SJSA1 (cell line): ENCODE data around the gene ARHGAP11A. TPM values are rescaled to one million over a fixed set of nuclear protein-coding genes. Genes with fewer than 3 reads are reported as not detected.
A peak's percentile ranks its signal among the peaks of the same experiment; 100 is the strongest.
"Not testable (repeated sequence)": the region's sequence is repeated elsewhere in the genome, so short reads cannot be mapped to it uniquely, and the experiment has no call there.

Experiments used
- DNase-seq, 2 experiments: peaks; one replicate each; pipeline ENCODE4 v3.0.0-alpha.2; 2015 to 2020; ENCODE audit warnings: low spot score in 2 of 2, low read depth in 1 of 2
- H3K27ac ChIP-seq: fragments of 250-450 bp; sonication (Bioruptor Pico); 2 replicates; pipeline ENCODE4 v1.5.1; 2020; ENCODE audit warnings: mild to moderate bottlenecking, moderate library complexity
- H3K27me3 ChIP-seq: fragments of 250-450 bp; sonication (Bioruptor Pico); replicated peaks from 2 replicates; pipeline ENCODE4 v1.5.1; 2020; ENCODE audit warnings: mild to moderate bottlenecking, moderate library complexity
- H3K36me3 ChIP-seq: fragments of 250-450 bp; sonication (Bioruptor Pico); 2 replicates; pipeline ENCODE4 v1.5.1; 2020; ENCODE audit warnings: mild to moderate bottlenecking
- H3K4me1 ChIP-seq: fragments of 250-450 bp; sonication (Bioruptor Pico); replicated peaks from 2 replicates; pipeline ENCODE4 v1.6.1; 2021; ENCODE audit warnings: mild to moderate bottlenecking
- H3K4me3 ChIP-seq: fragments of 250-450 bp; sonication (Bioruptor Pico); 2 replicates; pipeline ENCODE4 v1.5.1; 2020; ENCODE audit warnings: mild to moderate bottlenecking
- H3K9me3 ChIP-seq: fragments of 250-450 bp; sonication (Bioruptor Pico); replicated peaks from 2 replicates; pipeline ENCODE4 v1.5.1; 2020; ENCODE audit warnings: mild to moderate bottlenecking
- total RNA-seq: library from RNA; depleted of rRNA; stranded (reverse); fragments of >200 nt; shearing (Covaris generic); gene quantifications from 2 replicates; pipeline ENCODE4 v1.2.3, GENCODE V29; 2014; rRNA removed

The ARHGAP11A gene
- total RNA-seq = 68.8 and 97.8 TPM in 2 replicates

GRCh38 chr15:32615051-32615870, at the start of gene ARHGAP11A:
Gene ARHGAP11A (plus strand): TSS chr15:32615504. CDS start chr15:32616212, 708 bp downstream.
- not testable (repeated sequence) for H3K27me3 ChIP-seq, H3K4me1 ChIP-seq, H3K9me3 ChIP-seq, H3K36me3 ChIP-seq
- peak within 1 kb of the TSS; percentile 98 for H3K27ac ChIP-seq
- peak; percentile 89 to 99 for DNase-seq
- peak within 1 kb of the TSS; percentile 51 for H3K4me3 ChIP-seq

DNA sequence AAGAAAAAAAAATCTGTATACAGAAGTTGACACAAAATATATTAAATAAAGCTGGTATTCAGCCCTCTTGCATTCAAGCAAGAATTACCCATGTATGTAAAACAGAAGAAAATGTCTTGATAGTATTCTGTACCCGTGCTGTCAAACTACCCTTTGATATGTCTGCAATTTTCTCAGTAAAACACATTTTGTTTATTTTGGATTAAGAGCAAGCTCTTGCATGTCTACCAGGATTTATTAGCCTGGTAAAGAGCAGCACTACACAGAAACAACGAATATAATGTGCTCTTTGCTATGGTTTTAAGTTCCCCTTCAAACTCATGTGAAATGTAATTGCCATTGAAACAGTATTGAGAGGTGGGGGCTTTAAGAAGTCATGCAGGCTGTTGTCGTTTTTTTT, 46.3 kb upstream of the ARHGAP11A start:
- not testable (repeated sequence) for DNase-seq, H3K4me1 ChIP-seq, H3K9me3 ChIP-seq, H3K36me3 ChIP-seq, H3K27me3 ChIP-seq, H3K27ac ChIP-seq, H3K4me3 ChIP-seq

- H3K4me3 ChIP-seq, H3K4me1 ChIP-seq, DNase-seq, H3K27ac ChIP-seq, H3K9me3 ChIP-seq, H3K27me3 ChIP-seq, H3K36me3 ChIP-seq: not testable (repeated sequence)
Observed at GRCh38 chr15:32578482-32578881, 36.8 kb upstream of the ARHGAP11A start.

DNA sequence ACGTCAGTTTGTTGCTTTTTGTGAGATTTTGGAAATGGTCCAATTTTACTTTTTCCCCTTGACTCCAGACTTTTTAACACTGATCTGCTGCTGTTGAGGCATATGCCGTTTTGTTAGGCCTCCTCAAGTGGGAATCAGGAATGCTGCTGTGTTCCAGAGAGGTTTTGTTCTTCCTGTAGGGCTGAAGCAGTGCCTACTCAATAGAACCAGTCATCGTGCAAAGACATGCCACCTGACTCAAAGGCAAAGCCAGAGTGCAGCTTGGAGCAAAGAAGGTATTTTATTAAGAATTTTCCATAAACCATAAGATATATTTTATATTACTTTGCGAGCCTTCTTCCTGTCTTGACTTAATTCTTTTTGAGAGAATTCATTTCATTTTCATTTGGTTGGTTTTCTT, 29.5 kb upstream of the ARHGAP11A start:
- H3K27ac ChIP-seq, H3K4me3 ChIP-seq, H3K4me1 ChIP-seq, H3K9me3 ChIP-seq, H3K27me3 ChIP-seq, H3K36me3 ChIP-seq, DNase-seq: not testable (repeated sequence)

GRCh38 chr15:32593151-32593550, 22.2 kb upstream of the ARHGAP11A start, which contains the start of gene GOLGA8N:
Gene GOLGA8N (plus strand): TSS chr15:32593456.
- not testable (repeated sequence) for H3K27me3 ChIP-seq, H3K4me3 ChIP-seq, H3K9me3 ChIP-seq, H3K4me1 ChIP-seq, DNase-seq, H3K36me3 ChIP-seq, H3K27ac ChIP-seq

GRCh38 chr15:32609518-32609917, 5.8 kb upstream of the ARHGAP11A start:
- H3K27ac ChIP-seq, H3K27me3 ChIP-seq, H3K4me3 ChIP-seq, H3K36me3 ChIP-seq, DNase-seq, H3K9me3 ChIP-seq, H3K4me1 ChIP-seq: not testable (repeated sequence)

DNA sequence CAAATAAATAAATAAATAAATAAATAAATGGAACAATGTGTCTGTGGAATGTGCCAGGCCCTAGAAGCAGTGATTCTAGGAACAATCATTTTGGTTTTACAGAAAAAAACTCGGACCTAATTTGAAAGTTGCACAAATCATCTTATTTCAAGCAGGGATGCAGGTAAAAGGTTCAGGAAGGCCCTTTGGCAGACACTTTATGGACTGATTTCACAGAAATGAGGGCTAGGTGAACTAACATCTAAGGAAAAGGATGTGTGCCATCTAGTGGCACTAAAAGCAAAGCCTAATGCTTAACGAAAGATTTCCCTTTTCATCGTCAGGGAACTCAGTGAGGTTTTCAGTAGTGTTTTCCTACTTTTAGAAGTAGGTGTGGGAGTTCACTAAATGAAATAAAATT, 4.6 kb upstream of the ARHGAP11A start:
- not testable (repeated sequence) for H3K27ac ChIP-seq, H3K27me3 ChIP-seq, H3K9me3 ChIP-seq, H3K36me3 ChIP-seq, H3K4me1 ChIP-seq, H3K4me3 ChIP-seq
- peak in 1 of 2 experiments; percentile 35 for DNase-seq

DNA sequence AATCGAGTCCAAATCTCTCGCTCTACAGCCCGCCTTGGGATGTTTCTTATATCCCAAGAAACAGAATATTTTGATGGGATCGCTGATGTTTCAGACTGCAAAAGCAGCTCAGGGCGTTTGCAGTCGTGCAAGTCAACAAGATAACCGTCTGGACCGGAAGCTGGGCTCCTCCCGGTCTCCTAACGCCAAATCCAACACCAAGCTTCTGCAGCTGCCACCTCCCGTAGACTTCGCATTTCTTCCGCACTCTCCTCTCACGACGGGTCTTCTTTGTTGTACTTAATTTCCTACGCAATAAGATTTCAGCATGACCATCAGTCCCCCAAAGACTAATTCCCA, 623 bp upstream of the ARHGAP11A start:
- H3K36me3 ChIP-seq, H3K4me1 ChIP-seq, H3K27me3 ChIP-seq, H3K9me3 ChIP-seq, DNase-seq: not testable (repeated sequence)
- peak overlapping the region; percentile 98 for H3K27ac ChIP-seq
- H3K4me3 ChIP-seq = peak overlapping the region; percentile 51

- not testable (repeated sequence) for H3K36me3 ChIP-seq, DNase-seq, H3K4me1 ChIP-seq, H3K9me3 ChIP-seq, H3K27me3 ChIP-seq
- Histone ChIP-seq H3K27ac (peak overlapping the region; percentile 78), H3K4me3 (peak overlapping the region; percentile 51)
Observed at GRCh38 chr15:32615871-32616426, 645 bp downstream of the ARHGAP11A start.

DNA sequence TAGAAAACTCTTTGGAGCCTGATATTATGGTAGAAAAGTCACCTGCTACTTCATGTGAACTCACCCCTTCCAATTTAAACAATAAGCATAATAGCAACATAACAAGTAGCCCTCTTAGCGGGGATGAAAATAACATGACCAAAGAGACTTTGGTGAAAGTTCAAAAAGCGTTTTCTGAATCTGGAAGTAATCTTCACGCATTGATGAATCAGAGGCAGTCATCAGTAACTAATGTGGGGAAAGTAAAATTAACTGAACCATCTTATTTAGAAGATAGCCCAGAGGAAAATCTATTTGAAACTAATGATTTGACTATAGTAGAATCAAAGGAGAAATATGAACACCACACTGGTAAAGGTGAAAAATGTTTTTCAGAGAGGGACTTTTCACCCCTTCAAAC, 21.1 kb downstream of the ARHGAP11A start:
- Histone ChIP-seq H3K4me1 (no peaks in the 10 kb centered on the region), H3K27me3 (no peaks in the 10 kb centered on the region), H3K36me3 (peaks cover 82% of the 10 kb centered on the region), H3K4me3 (no peak overlapping the region), H3K9me3 (no peaks in the 10 kb centered on the region), H3K27ac (no peak overlapping the region)
- no peak for DNase-seq

DNA sequence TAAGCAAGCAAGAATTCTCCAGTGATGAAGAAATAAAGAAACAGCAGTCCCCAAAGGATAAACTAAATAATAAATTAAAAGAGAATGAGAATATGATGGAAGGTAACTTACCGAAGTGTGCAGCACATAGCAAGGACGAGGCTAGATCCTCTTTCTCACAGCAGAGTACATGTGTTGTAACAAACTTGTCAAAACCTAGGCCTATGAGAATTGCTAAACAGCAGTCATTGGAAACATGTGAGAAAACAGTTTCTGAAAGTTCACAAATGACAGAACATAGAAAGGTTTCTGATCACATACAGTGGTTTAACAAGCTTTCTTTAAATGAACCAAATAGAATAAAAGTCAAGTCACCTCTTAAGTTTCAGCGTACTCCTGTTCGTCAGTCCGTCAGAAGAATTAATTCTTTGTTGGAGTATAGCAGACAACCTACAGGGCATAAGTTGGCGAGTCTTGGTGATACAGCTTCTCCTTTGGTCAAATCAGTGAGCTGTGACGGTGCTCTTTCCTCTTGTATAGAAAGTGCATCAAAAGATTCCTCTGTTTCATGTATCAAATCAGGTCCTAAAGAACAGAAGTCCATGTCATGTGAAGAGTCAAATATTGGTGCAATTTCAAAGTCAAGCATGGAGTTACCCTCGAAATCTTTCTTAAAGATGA, 21.7 kb downstream of the ARHGAP11A start:
- H3K9me3 ChIP-seq = no peaks in the 10 kb centered on the region
- DNase-seq = no peak
- H3K36me3 ChIP-seq = peaks cover 82% of the 10 kb centered on the region
- H3K27ac ChIP-seq = no peak overlapping the region
- no peak overlapping the region for H3K4me3 ChIP-seq
- no peaks in the 10 kb centered on the region for H3K27me3 ChIP-seq
- H3K4me1 ChIP-seq = peaks cover 4% of the 10 kb centered on the region; the same call in 1 of the 2 replicates

DNA sequence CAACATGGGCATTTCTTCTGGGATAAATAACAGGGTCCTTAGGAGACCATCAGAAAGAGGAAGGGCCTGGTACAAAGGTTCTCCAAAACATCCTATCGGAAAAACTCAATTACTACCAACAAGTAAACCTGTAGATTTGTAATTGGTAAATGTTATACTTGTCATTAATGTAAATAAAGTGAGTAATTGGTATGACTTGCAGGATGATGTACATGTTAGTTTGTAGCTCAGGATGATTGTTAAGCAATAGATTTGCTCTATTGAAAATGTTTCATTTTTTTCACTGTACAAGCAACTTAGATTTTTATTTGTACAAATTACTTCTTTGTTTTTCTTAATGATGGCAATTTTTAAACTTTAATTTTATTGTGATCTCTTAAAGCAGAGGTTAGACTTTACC, 22.4 kb downstream of the ARHGAP11A start:
- Histone ChIP-seq H3K27ac (no peak overlapping the region), H3K27me3 (no peaks in the 10 kb centered on the region), H3K36me3 (peaks cover 80% of the 10 kb centered on the region), H3K4me3 (no peak overlapping the region), H3K4me1 (peaks cover 10% of the 10 kb centered on the region), H3K9me3 (no peaks in the 10 kb centered on the region)
- DNase-seq = no peak

DNA sequence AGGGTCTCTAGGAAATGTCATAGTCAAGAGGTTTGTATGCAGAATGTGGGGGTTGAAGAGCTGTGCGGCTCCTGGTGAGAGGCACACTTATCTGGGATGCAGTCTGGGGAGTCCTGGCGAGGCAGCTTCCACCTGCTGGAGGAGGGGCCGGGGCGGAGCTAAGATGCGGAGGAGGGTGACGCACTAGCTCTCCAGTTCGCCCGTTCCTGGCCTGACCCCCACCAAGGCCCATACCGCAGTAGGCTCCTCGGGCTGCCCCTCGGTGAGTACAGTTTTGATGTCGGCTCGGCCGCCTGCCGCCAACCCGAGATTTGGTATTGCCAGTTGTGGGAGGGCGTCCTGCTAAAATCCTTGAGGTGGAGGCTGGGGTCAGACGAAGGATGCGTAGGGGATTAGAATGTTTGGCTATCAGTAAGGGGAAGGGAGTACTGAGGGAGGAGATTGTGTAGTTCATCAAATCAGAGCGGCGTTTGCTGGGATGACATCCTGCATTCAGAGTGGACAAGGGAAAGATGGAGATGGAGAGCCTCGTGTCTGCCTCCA, 26.3 kb downstream of the ARHGAP11A start, which contains the start of gene SCG5:
SCG5 (plus strand) TSS at position 194 of the 543 bp plus-strand sequence. CDS start 1,883 bp downstream, outside the sequence.
- H3K4me1 ChIP-seq = peaks cover 24% of the 10 kb centered on the region
- H3K27me3 ChIP-seq = no peaks in the 10 kb centered on the region
- no peak within 1 kb of the TSS for H3K4me3 ChIP-seq
- no peak for DNase-seq
- H3K27ac ChIP-seq = no peak within 1 kb of the TSS
- no peaks in the 10 kb centered on the region for H3K9me3 ChIP-seq
- H3K36me3 ChIP-seq = peaks cover 41% of the 10 kb centered on the region
